Stimulated activated memory B cell treated with anti-CD40 and anti-IgM and Interleukin-4, amounts not matched to agents 10 μg/mL and 1 μg/mL and 100 μg/mL, for 72 hours (primary cell): ENCODE measurements around the gene BRAT1.
"Not testable (repeated sequence)": the region's sequence is repeated elsewhere in the genome, so short reads cannot be mapped to it uniquely, and the experiment has no call there.

Experiments used
- ATAC-seq: fragments of 150-1000 bp; cut with Tn5 transposase; 2 replicates; pipeline ENCODE4 v1.10.0; 2021
- H3K27ac Mint-ChIP-seq: one replicate; pipeline ENCODE4 v1.8.0; 2022; ENCODE audit warnings: mild to moderate bottlenecking, mixed read lengths
- H3K27me3 Mint-ChIP-seq: one replicate; pipeline ENCODE4 v1.8.0; 2022; ENCODE audit warnings: mixed read lengths
- H3K36me3 Mint-ChIP-seq: one replicate; pipeline ENCODE4 v1.8.0; 2022; ENCODE audit warnings: mixed read lengths
- H3K4me1 Mint-ChIP-seq: one replicate; pipeline ENCODE4 v1.8.0; 2022; ENCODE audit warnings: mixed read lengths
- H3K4me3 Mint-ChIP-seq: one replicate; pipeline ENCODE4 v1.8.0; 2022; ENCODE audit warnings: mild to moderate bottlenecking, moderate library complexity, mixed read lengths
- H3K9me3 Mint-ChIP-seq: one replicate; pipeline ENCODE4 v1.8.0; 2022; ENCODE audit warnings: mixed read lengths

Gene BRAT1

GRCh38 chr7:2589941-2590340 lies 34.6 kb upstream of the BRAT1 start:
- peaks cover 34% of the 10 kb centered on the region for H3K36me3 Mint-ChIP-seq

GRCh38 chr7:2589341-2589740 lies 34.0 kb upstream of the BRAT1 start:
- H3K36me3 Mint-ChIP-seq, result peaks cover 34% of the 10 kb centered on the region
- no peak overlapping the region for H3K4me3 Mint-ChIP-seq
- no peaks in the 10 kb centered on the region for H3K9me3 Mint-ChIP-seq
- no peak overlapping the region for H3K27ac Mint-ChIP-seq
- H3K27me3 Mint-ChIP-seq, result no peaks in the 10 kb centered on the region
- no peak for ATAC-seq
- H3K4me1 Mint-ChIP-seq, result no peaks in the 10 kb centered on the region

More at GRCh38 chr7:2589941-2590340, 34.6 kb upstream of the BRAT1 start:
- not testable (repeated sequence) for H3K9me3 Mint-ChIP-seq, H3K27me3 Mint-ChIP-seq, ATAC-seq, H3K4me3 Mint-ChIP-seq, H3K27ac Mint-ChIP-seq, H3K4me1 Mint-ChIP-seq

DNA sequence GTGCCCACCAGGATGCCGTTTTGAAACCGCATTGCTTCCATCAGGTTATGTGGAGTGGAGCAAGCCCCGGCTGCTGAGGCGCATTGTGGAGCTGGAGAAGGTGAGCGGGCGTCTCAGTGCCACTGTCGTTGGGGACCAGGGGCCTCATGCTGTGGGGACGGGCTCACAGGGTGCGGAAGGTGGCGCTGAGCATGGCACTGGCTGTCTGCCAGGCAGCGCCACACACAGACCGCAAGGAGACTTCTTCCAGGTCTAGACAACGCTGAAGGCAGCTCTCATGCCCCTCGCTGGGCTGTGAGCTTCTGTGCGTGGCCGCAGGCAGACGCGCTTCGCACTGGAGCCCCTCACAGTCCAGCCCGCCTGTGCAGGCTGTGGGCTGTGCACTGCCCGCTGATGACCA lies 32.5 kb upstream of the BRAT1 start:
- no peak overlapping the region for H3K27ac Mint-ChIP-seq
- no peak for ATAC-seq
- H3K4me3 Mint-ChIP-seq, result no peak overlapping the region
- H3K36me3 Mint-ChIP-seq, result peaks cover 30% of the 10 kb centered on the region
- H3K9me3 Mint-ChIP-seq, result no peaks in the 10 kb centered on the region
- H3K27me3 Mint-ChIP-seq, result no peaks in the 10 kb centered on the region
- H3K4me1 Mint-ChIP-seq, result no peaks in the 10 kb centered on the region

- Mint-ChIP-seq H3K27me3 (no peaks in the 10 kb centered on the region), H3K9me3 (no peaks in the 10 kb centered on the region), H3K4me1 (no peaks in the 10 kb centered on the region), H3K4me3 (no peak overlapping the region), H3K36me3 (peaks cover 27% of the 10 kb centered on the region), H3K27ac (no peak overlapping the region)
- no peak for ATAC-seq
These were observed 31.8 kb upstream of the BRAT1 start for GRCh38 chr7:2587134-2587533.

GRCh38 chr7:2586326-2587020 lies 31.1 kb upstream of the BRAT1 start:
- Mint-ChIP-seq H3K36me3 (peaks cover 27% of the 10 kb centered on the region), H3K27me3 (no peaks in the 10 kb centered on the region), H3K4me1 (no peaks in the 10 kb centered on the region), H3K4me3 (no peak overlapping the region), H3K9me3 (no peaks in the 10 kb centered on the region), H3K27ac (no peak overlapping the region)
- no peak for ATAC-seq

DNA sequence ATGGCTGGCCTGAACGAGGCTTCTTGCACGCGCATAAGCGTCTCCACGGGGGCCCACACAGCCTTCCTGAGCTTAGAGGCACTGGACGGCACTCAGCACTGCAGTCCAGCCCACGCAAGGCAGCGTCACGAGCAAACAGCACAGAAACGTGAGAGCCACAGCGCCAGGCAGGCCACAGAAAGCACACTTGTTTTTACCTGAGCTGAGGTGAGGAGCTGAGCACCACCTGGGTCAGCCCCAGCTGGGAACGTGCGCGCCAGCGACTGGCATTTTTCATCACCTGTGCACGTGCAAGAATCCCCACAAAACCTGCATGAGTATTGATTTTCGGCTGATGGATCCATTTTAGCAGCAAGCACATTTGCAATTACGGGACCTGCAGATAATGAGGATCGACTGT lies 30.1 kb upstream of the BRAT1 start:
- Mint-ChIP-seq H3K27me3 (no peaks in the 10 kb centered on the region), H3K36me3 (peaks cover 27% of the 10 kb centered on the region), H3K4me1 (no peaks in the 10 kb centered on the region), H3K27ac (no peak overlapping the region), H3K9me3 (no peaks in the 10 kb centered on the region), H3K4me3 (no peak overlapping the region)
- no peak for ATAC-seq

DNA sequence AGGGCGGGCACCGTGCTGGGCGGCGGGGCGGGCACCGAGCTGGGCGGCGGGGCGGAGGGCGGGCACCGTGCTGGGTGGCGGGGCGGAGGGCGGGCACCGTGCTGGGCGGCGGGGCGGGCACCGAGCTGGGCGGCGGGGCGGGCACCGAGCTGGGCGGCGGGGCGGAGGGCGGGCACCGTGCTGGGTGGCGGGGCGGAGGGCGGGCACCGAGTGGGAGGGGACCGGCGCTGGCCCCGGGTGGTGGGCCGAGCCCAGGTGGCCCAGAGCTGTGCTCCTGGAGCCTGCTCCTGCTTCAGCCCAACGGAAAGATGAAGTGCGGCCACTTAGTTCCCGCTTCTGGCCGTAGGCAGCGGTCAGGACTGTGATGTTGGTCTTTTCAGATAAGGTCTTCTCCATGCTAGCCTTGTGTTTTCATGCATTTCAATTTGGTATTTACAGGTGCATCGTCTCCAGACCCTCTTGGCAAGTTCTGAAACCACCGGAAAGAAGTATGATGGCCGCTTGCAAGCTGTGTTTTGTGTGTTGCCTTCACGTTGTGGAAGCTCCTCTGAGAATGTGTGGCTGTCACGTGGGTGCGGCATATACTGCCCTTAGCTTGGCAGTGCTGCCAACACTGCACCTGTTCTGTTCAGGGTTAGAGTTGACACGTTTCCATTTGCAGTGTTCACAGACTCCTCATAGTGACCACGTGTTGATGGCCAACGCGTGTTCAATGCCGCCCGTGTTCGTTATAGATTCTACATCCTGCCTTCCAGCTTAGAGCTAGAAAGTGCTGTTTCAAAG lies 28.7 kb upstream of the BRAT1 start:
- Mint-ChIP-seq H3K36me3 (peaks cover 34% of the 10 kb centered on the region), H3K27me3 (no peaks in the 10 kb centered on the region), H3K4me1 (no peaks in the 10 kb centered on the region), H3K9me3 (no peaks in the 10 kb centered on the region), H3K27ac (no peak overlapping the region), H3K4me3 (no peak overlapping the region)
- ATAC-seq, result no peak

DNA sequence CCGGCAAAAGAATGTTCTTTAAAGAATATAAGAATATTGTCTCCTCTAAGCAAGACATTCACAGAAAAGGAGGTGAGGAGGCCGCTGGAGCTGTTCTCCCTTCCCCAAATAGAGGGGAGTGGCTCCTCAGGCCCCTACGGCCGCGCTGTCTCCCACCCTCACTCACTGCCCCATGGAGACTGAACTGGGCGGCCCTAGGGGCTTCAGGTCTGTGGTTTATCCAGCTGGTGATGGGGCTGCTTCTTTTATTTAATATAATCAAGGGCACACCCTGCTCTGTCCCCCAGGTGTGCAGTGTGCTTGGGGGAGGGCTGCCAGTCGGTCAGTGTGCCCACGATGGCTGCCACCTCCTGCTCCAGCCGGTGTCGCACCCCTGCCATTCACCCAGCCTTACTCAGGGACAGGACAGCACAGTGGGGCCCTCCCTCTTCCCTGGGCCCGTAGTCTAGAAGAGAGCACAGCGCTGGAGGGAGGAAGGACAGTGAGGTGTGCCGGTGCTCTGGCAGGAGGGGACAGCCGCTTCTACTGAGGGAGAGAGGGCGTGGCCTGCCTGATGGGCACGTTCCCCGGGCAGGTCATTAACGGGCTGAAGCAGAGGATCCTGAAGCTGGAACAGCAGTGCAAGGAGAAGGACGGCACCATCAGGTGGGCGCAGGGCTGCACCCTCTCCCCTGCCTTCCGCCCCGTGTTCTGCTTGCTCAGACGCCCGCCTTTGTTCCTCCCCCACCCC lies 26.8 kb upstream of the BRAT1 start:
- Mint-ChIP-seq H3K36me3 (peaks cover 36% of the 10 kb centered on the region), H3K27ac (no peak overlapping the region), H3K27me3 (no peaks in the 10 kb centered on the region), H3K4me1 (no peaks in the 10 kb centered on the region), H3K4me3 (no peak overlapping the region), H3K9me3 (no peaks in the 10 kb centered on the region)
- no peak for ATAC-seq

- no peak for ATAC-seq
- H3K9me3 Mint-ChIP-seq, result no peaks in the 10 kb centered on the region
- no peak overlapping the region for H3K27ac Mint-ChIP-seq
- H3K4me1 Mint-ChIP-seq, result no peaks in the 10 kb centered on the region
- no peaks in the 10 kb centered on the region for H3K27me3 Mint-ChIP-seq
- H3K4me3 Mint-ChIP-seq, result no peak overlapping the region
- peaks cover 27% of the 10 kb centered on the region for H3K36me3 Mint-ChIP-seq
These were observed 25.3 kb upstream of the BRAT1 start for GRCh38 chr7:2580636-2581035.

DNA sequence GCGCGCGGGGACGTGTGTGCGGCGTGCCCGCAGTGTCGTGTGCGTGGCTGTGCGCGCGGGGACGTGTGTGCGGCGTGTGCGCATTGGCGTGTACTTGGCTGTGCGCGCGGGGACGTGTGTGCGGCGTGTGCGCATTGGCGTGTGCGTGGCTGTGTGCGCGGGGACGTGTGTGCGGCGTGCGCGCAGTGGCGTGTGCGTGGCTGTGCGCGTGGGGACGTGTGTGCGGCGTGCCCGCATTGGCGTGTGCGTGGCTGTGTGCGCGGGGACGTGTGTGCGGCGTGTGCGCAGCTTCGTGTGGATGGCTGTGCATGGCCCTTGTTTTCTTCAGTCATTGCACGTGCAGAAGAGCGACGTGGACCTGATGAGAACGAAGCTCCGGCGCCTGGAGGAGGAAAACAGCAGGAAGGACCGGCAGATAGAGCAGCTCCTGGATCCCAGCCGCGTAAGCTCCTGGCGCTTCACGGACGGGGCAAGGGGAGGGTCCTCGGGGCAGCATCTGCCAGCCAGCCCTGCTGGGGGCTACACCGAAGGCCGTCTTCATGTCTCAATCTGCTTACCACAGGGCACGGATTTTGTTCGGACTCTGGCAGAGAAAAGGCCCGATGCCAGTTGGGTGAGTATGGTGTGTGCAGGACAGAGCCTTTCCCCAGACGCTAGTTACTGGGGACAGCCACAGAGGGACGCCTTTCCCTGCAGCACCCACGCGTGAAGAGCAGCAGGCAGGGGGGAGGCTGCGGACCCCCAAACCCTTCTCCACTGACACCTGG lies 22.8 kb upstream of the BRAT1 start:
- no peaks in the 10 kb centered on the region for H3K27me3 Mint-ChIP-seq
- ATAC-seq, result no peak
- no peaks in the 10 kb centered on the region for H3K9me3 Mint-ChIP-seq
- no peak overlapping the region for H3K4me3 Mint-ChIP-seq
- H3K4me1 Mint-ChIP-seq, result no peaks in the 10 kb centered on the region
- H3K27ac Mint-ChIP-seq, result no peak overlapping the region
- peaks cover 38% of the 10 kb centered on the region for H3K36me3 Mint-ChIP-seq

- no peak overlapping the region for H3K4me3 Mint-ChIP-seq
- H3K4me1 Mint-ChIP-seq, result no peaks in the 10 kb centered on the region
- no peaks in the 10 kb centered on the region for H3K27me3 Mint-ChIP-seq
- H3K36me3 Mint-ChIP-seq, result peaks cover 43% of the 10 kb centered on the region
- ATAC-seq, result no peak
- no peaks in the 10 kb centered on the region for H3K9me3 Mint-ChIP-seq
- no peak overlapping the region for H3K27ac Mint-ChIP-seq
These were observed 21.6 kb upstream of the BRAT1 start for GRCh38 chr7:2576742-2577491.

DNA sequence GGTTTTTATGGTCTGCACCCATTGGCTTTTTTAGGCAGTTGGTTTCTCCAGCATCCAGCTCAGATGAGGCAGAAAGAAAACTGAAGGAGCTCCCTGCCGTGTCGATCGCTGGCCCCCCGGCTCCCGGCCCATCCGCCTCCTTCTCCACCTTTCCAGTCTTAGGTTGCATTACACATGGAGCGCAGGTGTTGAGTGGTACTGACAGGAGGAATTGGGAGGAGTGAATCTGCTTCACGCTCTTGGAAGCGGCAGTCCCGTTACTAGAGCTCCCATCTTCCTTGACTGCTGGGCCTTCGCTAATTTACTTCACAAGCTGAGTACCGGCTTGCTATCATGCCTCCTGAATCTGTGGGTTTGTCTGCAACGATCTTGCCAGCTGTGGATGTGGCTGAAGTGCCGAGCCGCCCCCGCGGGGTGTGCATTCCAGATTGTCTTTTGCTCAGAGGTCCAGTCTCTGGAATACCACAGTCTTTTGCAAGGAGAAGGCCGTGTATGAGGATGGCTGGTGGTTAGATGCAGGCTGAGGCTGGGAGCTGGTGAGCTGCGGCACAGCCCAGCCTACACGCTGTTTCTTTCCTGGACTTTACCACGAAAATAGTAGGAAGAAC lies 20.5 kb upstream of the BRAT1 start:
- Mint-ChIP-seq H3K9me3 (no peaks in the 10 kb centered on the region), H3K4me1 (no peaks in the 10 kb centered on the region), H3K27ac (no peak overlapping the region), H3K4me3 (no peak overlapping the region), H3K27me3 (no peaks in the 10 kb centered on the region), H3K36me3 (peaks cover 44% of the 10 kb centered on the region)
- ATAC-seq, result no peak

DNA sequence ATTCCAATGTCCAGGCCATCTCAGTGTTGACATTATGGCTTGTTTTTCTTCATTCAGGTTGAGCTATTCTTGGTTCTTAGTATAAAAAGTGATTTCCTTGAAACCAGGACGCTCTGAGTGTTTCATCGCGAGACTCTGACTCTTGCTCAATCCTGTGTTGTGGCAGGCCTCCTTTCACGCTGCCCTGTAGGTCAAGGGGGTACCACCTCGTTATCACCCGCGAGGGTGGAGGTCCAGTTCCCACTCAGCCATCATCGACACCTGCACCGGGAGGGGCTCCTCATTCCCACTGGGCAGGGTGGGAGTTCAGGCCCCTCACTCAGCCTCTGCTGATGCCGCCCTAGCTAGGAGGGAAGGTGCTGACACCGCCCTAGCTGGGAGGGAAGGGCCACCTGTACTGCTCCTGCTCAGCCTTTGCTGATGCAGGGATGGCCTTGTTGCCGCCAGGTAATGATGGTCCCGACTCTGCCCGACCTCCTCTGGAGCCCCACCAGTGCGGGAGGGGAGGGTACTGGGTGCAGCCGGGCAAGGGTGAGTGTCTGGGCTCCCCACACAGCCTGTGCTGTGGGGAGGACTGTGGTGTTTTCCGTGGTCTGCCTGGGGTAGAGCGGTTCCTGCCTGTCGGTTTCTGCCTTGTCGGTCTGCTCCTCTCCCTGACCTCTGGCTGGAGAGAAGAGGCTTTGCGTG lies 19.9 kb upstream of the BRAT1 start:
- Mint-ChIP-seq H3K27ac (no peak overlapping the region), H3K4me1 (no peaks in the 10 kb centered on the region), H3K27me3 (no peaks in the 10 kb centered on the region), H3K9me3 (no peaks in the 10 kb centered on the region), H3K4me3 (no peak overlapping the region), H3K36me3 (peaks cover 44% of the 10 kb centered on the region)
- no peak for ATAC-seq

DNA sequence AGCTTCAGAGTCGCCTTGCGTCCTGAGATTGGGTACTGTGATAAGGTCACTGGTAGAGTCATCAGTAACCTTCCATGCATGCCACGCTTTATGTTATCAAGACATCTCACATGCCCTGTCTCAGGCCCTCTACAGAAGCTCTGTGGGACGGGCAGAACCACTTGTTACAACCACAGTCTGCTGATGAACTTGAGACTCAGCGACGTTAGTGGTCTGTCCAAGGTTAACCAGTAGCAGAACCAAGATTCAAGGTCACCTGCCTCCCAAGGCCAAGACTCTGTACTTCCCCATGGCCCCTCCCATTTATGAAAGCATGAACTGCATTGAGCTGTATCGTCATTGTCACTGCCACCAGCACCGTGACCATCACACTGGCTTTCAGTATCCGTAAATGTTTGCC lies 18.4 kb upstream of the BRAT1 start:
- Mint-ChIP-seq H3K9me3 (no peaks in the 10 kb centered on the region), H3K27me3 (no peaks in the 10 kb centered on the region), H3K4me1 (no peaks in the 10 kb centered on the region), H3K27ac (no peak overlapping the region), H3K4me3 (no peak overlapping the region), H3K36me3 (peaks cover 35% of the 10 kb centered on the region)
- no peak for ATAC-seq
